Parathyroid adenoma (tissue), 2 donors: ENCODE data around the gene ZNF107.
"Not testable (repeated sequence)": the region's sequence is repeated elsewhere in the genome, so short reads cannot be mapped to it uniquely, and the experiment has no call there.

ENCODE experiments used
- H2AFZ ChIP-seq: fragments of 300-600 bp; sonication (generic); one replicate; pipeline ENCODE4 v1.7.0; 2017; ENCODE audit warnings: antibody characterized with exemption, mild to moderate bottlenecking
- H3K27ac ChIP-seq: fragments of 300-600 bp; sonication (generic); one replicate; pipeline ENCODE4 v1.7.0; 2017
- H3K27me3 ChIP-seq: fragments of 300-600 bp; sonication (generic); one replicate; pipeline ENCODE4 v1.7.0; 2017; ENCODE audit warnings: low read length; ENCODE audit not compliant: control insufficient read depth, insufficient read depth
- H3K36me3 ChIP-seq: fragments of 300-600 bp; sonication (generic); one replicate; pipeline ENCODE4 v1.7.0; 2017; ENCODE audit warnings: low read length; ENCODE audit not compliant: control insufficient read depth, insufficient read depth
- H3K4me1 ChIP-seq: fragments of 300-600 bp; sonication (generic); one replicate; pipeline ENCODE4 v1.7.0; 2017; ENCODE audit warnings: control low read depth
- H3K4me2 ChIP-seq: fragments of 300-600 bp; sonication (generic); one replicate; pipeline ENCODE4 v1.7.0; 2017; ENCODE audit warnings: low read length
- H3K4me3 ChIP-seq: fragments of 300-600 bp; sonication (generic); one replicate; pipeline ENCODE4 v1.7.0; 2017; ENCODE audit warnings: low read depth, low read length
- H3K79me2 ChIP-seq: fragments of 300-600 bp; sonication (generic); one replicate; pipeline ENCODE4 v1.7.0; 2017; ENCODE audit warnings: control low read depth
- H3K9ac ChIP-seq: fragments of 300-600 bp; sonication (generic); one replicate; pipeline ENCODE4 v1.7.0; 2017; ENCODE audit warnings: mild to moderate bottlenecking
- H3K9me3 ChIP-seq: fragments of 300-600 bp; sonication (generic); one replicate; pipeline ENCODE4 v1.7.0; 2017; ENCODE audit warnings: low read length; ENCODE audit not compliant: control insufficient read depth
- CTCF ChIP-seq: fragments of 300-600 bp; sonication (generic); IDR thresholded peaks from one replicate; pipeline ENCODE4 v1.7.0; 2017; ENCODE audit warnings: antibody characterized with exemption, mild to moderate bottlenecking
- donor health status: primary hyperparathyroidism.

Gene ZNF107

GRCh38 chr7:64653721-64654401 lies 12.1 kb upstream of the ZNF107 start:
- no peak for TF ChIP-seq CTCF
- Histone ChIP-seq H3K27ac (no peak overlapping the region), H3K4me2 (no peak overlapping the region)

GRCh38 chr7:64654796-64655548 lies 11.0 kb upstream of the ZNF107 start:
- no peaks in the 10 kb centered on the region for H3K9me3 ChIP-seq
- no peaks in the 10 kb centered on the region for H3K27me3 ChIP-seq
- no peak for TF ChIP-seq CTCF
- no peak overlapping the region for H3K9ac ChIP-seq
- H3K79me2 ChIP-seq, result no peaks in the 10 kb centered on the region
- no peak overlapping the region for H3K27ac ChIP-seq
- no peaks in the 10 kb centered on the region for H3K4me1 ChIP-seq
- H3K4me2 ChIP-seq, result no peak overlapping the region
- H2AFZ ChIP-seq, result no peak overlapping the region
- no peak overlapping the region for H3K4me3 ChIP-seq
- no peaks in the 10 kb centered on the region for H3K36me3 ChIP-seq

More at GRCh38 chr7:64653721-64654401, 12.1 kb upstream of the ZNF107 start:
- Histone ChIP-seq H3K36me3 (no peaks in the 10 kb centered on the region), H3K79me2 (no peaks in the 10 kb centered on the region), H2AFZ (no peak overlapping the region), H3K27me3 (no peaks in the 10 kb centered on the region), H3K4me3 (no peak overlapping the region), H3K9me3 (no peaks in the 10 kb centered on the region), H3K9ac (no peak overlapping the region), H3K4me1 (no peaks in the 10 kb centered on the region)

GRCh38 chr7:64655811-64656210 lies 10.1 kb upstream of the ZNF107 start:
- H2AFZ ChIP-seq, result no peak overlapping the region
- no peak overlapping the region for H3K27ac ChIP-seq
- no peaks in the 10 kb centered on the region for H3K4me1 ChIP-seq
- H3K79me2 ChIP-seq, result no peaks in the 10 kb centered on the region
- H3K36me3 ChIP-seq, result no peaks in the 10 kb centered on the region
- no peak overlapping the region for H3K9ac ChIP-seq
- no peak for TF ChIP-seq CTCF
- H3K4me2 ChIP-seq, result no peak overlapping the region
- no peaks in the 10 kb centered on the region for H3K27me3 ChIP-seq
- H3K9me3 ChIP-seq, result no peaks in the 10 kb centered on the region
- H3K4me3 ChIP-seq, result no peak overlapping the region

- TF ChIP-seq CTCF, result no peak
- H3K4me3 ChIP-seq, result no peak overlapping the region
- no peak overlapping the region for H3K4me2 ChIP-seq
- H2AFZ ChIP-seq, result no peak overlapping the region
- no peaks in the 10 kb centered on the region for H3K9me3 ChIP-seq
- H3K27ac ChIP-seq, result no peak overlapping the region
- H3K27me3 ChIP-seq, result no peaks in the 10 kb centered on the region
- H3K79me2 ChIP-seq, result no peaks in the 10 kb centered on the region
- no peaks in the 10 kb centered on the region for H3K36me3 ChIP-seq
- H3K9ac ChIP-seq, result no peak overlapping the region
- H3K4me1 ChIP-seq, result no peaks in the 10 kb centered on the region
Observed at GRCh38 chr7:64656489-64656888, 9.4 kb upstream of the ZNF107 start.

- not testable (repeated sequence) for H3K27me3 ChIP-seq, H2AFZ ChIP-seq, H3K9ac ChIP-seq, H3K79me2 ChIP-seq, H3K4me1 ChIP-seq, H3K9me3 ChIP-seq, H3K4me2 ChIP-seq, H3K36me3 ChIP-seq, H3K27ac ChIP-seq, H3K4me3 ChIP-seq
Observed at GRCh38 chr7:64662091-64662490, 3.8 kb upstream of the ZNF107 start.
